HCT116 (cell line): ENCODE measurements around the gene IGFBP1. TPM values are rescaled to one million over a fixed set of nuclear protein-coding genes. Genes with fewer than 3 reads are reported as not detected.

Source experiments
- ATAC-seq: fragments of 200-7000 bp; cut with Tn5 transposase; 2 replicates; pipeline ENCODE4 v1.9.1; 2020; ENCODE audit warnings: mild to moderate bottlenecking, moderate library complexity
- BruUV-seq: library from RNA; stranded (reverse); fragments of 400-500 nt; replicated peaks from 2 replicates; lab custom pipeline; 2021; lab: Mats Ljungman, UMichigan
- CTCF ChIA-PET: fragments of 300-600 bp; sonication (Branson Sonifier 250); formaldehyde crosslinking; loops from one replicate; lab custom pipeline; 2021; ENCODE audit warnings: antibody characterized with exemption; lab: Charles Lee
- POLR2A ChIA-PET: fragments of 300-600, 350-600 bp; sonication (Branson Sonifier 250); formaldehyde crosslinking; loops from one replicate; lab custom pipeline; 2021; ENCODE audit warnings: antibody characterized with exemption; lab: Charles Lee
- RAD21 ChIA-PET, 2 experiments: fragments of 300-600 bp; sonication (Branson Sonifier 250); formaldehyde crosslinking; loops; one replicate each; lab custom pipeline; 2023; ENCODE audit warnings: low total read pairs in 2 of 2; ENCODE audit not compliant: uncharacterized antibody in 2 of 2, unreplicated experiment in 2 of 2, low non-redundant PET in 1 of 2; lab: Charles Lee
- DNase-seq: peaks from one replicate; pipeline ENCODE4 v3.0.0-alpha.2; 2010; ENCODE audit warnings: low read depth, low spot score
- H2AFZ ChIP-seq: fragments of 200-600 bp; shearing (Covaris generic), sonication (generic); 2 replicates; pipeline ENCODE4 v1.6.1; 2017; ENCODE audit warnings: low read depth, mixed run types, mixed read lengths, antibody characterized with exemption, low read length; ENCODE audit not compliant: poor library complexity, severe bottlenecking
- H3K27ac ChIP-seq: 2 replicates; pipeline ENCODE4 v1.5.1; 2012; ENCODE audit warnings: low read depth, low read length
- H3K27me3 ChIP-seq: fragments of 200-600 bp; sonication (generic); 2 replicates; pipeline ENCODE4 v1.6.1; 2016; ENCODE audit warnings: mixed run types, low read length, mixed read lengths; ENCODE audit not compliant: insufficient read depth
- H3K36me3 ChIP-seq, 2 experiments: fragments of 200-500 bp in 1 of 2; fragments of 200-600 bp in 1 of 2; sonication (Bioruptor generic) in 1 of 2; sonication (generic) in 1 of 2; 2 replicates each; pipeline versions ENCODE4 v1.5.1 to v1.6.1; 2014 to 2016; ENCODE audit warnings: low read length in 2 of 2, inconsistent platforms in 1 of 2, mixed read lengths in 1 of 2, mixed run types in 1 of 2; ENCODE audit not compliant: insufficient read depth in 2 of 2, control insufficient read depth in 1 of 2
- H3K4me1 ChIP-seq, 2 experiments: fragments of 200-600 bp in 1 of 2; sonication (generic) in 1 of 2; 2 replicates each; pipeline versions ENCODE4 v1.5.1 to v1.6.1; 2012 to 2017; ENCODE audit warnings: low read length in 2 of 2, inconsistent platforms in 1 of 2, mild to moderate bottlenecking in 1 of 2, mixed read lengths in 1 of 2, mixed run types in 1 of 2, moderate library complexity in 1 of 2; ENCODE audit not compliant: insufficient read depth in 2 of 2, control insufficient read depth in 1 of 2
- H3K4me2 ChIP-seq: fragments of 200-600 bp; sonication (generic); 2 replicates; pipeline ENCODE4 v1.6.1; 2017; ENCODE audit warnings: mixed run types, low read length, mixed read lengths
- H3K4me3 ChIP-seq, 2 experiments: fragments of 200-600 bp in 1 of 2; sonication (generic) in 1 of 2; replicated peaks in 1 of 2; 2 replicates each; pipeline ENCODE4 v1.5.1; 2011 to 2016; ENCODE audit warnings: low read length in 2 of 2, control low read depth in 1 of 2, low read depth in 1 of 2, mild to moderate bottlenecking in 1 of 2, mixed read lengths in 1 of 2, mixed run types in 1 of 2
- H3K79me2 ChIP-seq: fragments of 200-600 bp; sonication (generic); 2 replicates; pipeline ENCODE4 v1.6.1; 2017; ENCODE audit warnings: mild to moderate bottlenecking, mixed run types, low read length, moderate library complexity, mixed read lengths; ENCODE audit not compliant: insufficient read depth
- H3K9ac ChIP-seq: fragments of 200-600 bp; sonication (generic); 2 replicates; pipeline ENCODE4 v1.6.1; 2016; ENCODE audit warnings: low read length, mixed read lengths
- H3K9me2 ChIP-seq: fragments of 200-600 bp; sonication (generic), shearing (Covaris generic); 2 replicates; pipeline ENCODE4 v1.6.1; 2017; ENCODE audit warnings: mixed run types, mild to moderate bottlenecking, moderate library complexity; ENCODE audit not compliant: insufficient read depth
- H3K9me3 ChIP-seq, 2 experiments: fragments of 200-500 bp in 1 of 2; fragments of 200-600 bp in 1 of 2; sonication (Bioruptor generic) in 1 of 2; sonication (generic) in 1 of 2; 2 replicates each; pipeline ENCODE4 v1.6.1; 2014 to 2017; ENCODE audit warnings: low read length in 2 of 2, mixed read lengths in 2 of 2, inconsistent platforms in 1 of 2, low read depth in 1 of 2, mild to moderate bottlenecking in 1 of 2, mixed run types in 1 of 2, moderate library complexity in 1 of 2; ENCODE audit not compliant: control insufficient read depth in 1 of 2, insufficient read depth in 1 of 2
- H4K20me1 ChIP-seq: fragments of 200-600 bp; sonication (generic), shearing (Covaris generic); 2 replicates; pipeline ENCODE4 v1.6.1; 2017; ENCODE audit warnings: mixed run types, mild to moderate bottlenecking, moderate library complexity; ENCODE audit not compliant: insufficient read depth
- CEBPB ChIP-seq: IDR thresholded peaks from 2 replicates; pipeline ENCODE4 v1.6.1; 2012; ENCODE audit warnings: low read depth
- EZH2phosphoT487 ChIP-seq: fragments of 200-600 bp; IDR thresholded peaks from 2 replicates; pipeline ENCODE4 v1.6.1; 2018; ENCODE audit warnings: antibody characterized with exemption, borderline replicate concordance
- JUND ChIP-seq: IDR thresholded peaks from 2 replicates; pipeline ENCODE4 v1.6.1; 2012
- POLR2AphosphoS5 ChIP-seq: IDR thresholded peaks from 2 replicates; pipeline ENCODE4 v1.6.1; 2011; ENCODE audit warnings: mild to moderate bottlenecking, low read depth, low read length, moderate library complexity
- RAD21 ChIP-seq: IDR thresholded peaks from 2 replicates; pipeline ENCODE4 v1.6.1; 2012; ENCODE audit warnings: low read depth, mild to moderate bottlenecking
- SP1 ChIP-seq: IDR thresholded peaks from 2 replicates; pipeline ENCODE4 v1.6.1; 2012; ENCODE audit warnings: low read depth
- ZNF274 ChIP-seq: fragments of 200-500 bp; sonication (Bioruptor generic); IDR thresholded peaks from 2 replicates; pipeline ENCODE4 v1.6.1; 2014; ENCODE audit warnings: mild to moderate bottlenecking, low read depth, low read length, inconsistent platforms
- intact Hi-C: fragments of 100-400 bp; cut with micrococcal nuclease; formaldehyde crosslinking; loops from 2 replicates; pipeline ENCODE4 v1.10.0; 2022
- total RNA-seq: library from RNA; stranded (reverse); gene quantifications from one replicate; pipeline ENCODE4 v1.2.1, GENCODE V29; 2021; ENCODE audit not compliant: unreplicated experiment
- TF ChIP-seq, protein P1 (sequence below): IDR thresholded peaks from 2 replicates; pipeline ENCODE4 v1.6.1; 2012

IGFBP1 gene
- total RNA-seq, 1 experiment from 2014 or later: 0.20 TPM

DNA sequence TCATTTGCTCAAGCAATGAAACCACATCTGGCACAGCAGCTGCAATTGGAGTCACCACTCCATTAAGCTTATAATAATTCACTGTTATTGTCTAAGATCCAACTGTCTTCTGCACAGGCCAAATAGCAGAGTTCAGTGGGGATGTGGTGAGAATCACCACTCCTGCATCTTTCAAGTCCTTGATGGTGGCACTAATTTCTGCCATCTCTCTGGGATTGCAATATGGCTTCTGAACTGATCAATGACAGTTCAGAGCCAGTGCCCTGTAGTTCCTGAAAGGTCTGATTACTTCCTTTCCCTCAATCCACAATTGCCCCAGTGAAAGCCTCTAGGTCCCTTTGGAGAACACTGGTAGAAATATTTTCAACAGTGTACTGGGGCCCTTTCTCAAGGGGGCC is 6.4 kb downstream of the IGFBP1 start:
- CTCF ChIA-PET: no interaction called here
- H3K4me1 ChIP-seq: no peaks in the 10 kb centered on the region
- H3K36me3 ChIP-seq: no peaks in the 10 kb centered on the region
- H4K20me1 ChIP-seq: no peaks in the 10 kb centered on the region
- no peak overlapping the region for H3K4me3 ChIP-seq
- DNase-seq (no peak), ATAC-seq (no peak)
- H3K79me2 ChIP-seq: no peaks in the 10 kb centered on the region
- H3K4me2 ChIP-seq: no peak overlapping the region
- H3K9me3 ChIP-seq: no peaks in the 10 kb centered on the region
- no peak overlapping the region for H3K27ac ChIP-seq
- intact Hi-C loops: loop anchor here (10.0 kb wide), 1 partner anchor 1280 kb away; no protein-coding TSS in a partner anchor
- RAD21 ChIA-PET: no interaction called here
- POLR2A ChIA-PET: no interaction called here
- no peak overlapping the region for H2AFZ ChIP-seq
- no TSS peak for BruUV-seq
- no peaks in the 10 kb centered on the region for H3K9me2 ChIP-seq
- TF ChIP-seq, protein P1, sequence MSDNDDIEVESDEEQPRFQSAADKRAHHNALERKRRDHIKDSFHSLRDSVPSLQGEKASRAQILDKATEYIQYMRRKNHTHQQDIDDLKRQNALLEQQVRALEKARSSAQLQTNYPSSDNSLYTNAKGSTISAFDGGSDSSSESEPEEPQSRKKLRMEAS: no peak
- TF ChIP-seq JUND (no peak), POLR2AphosphoS5 (no peak), EZH2phosphoT487 (no peak), CEBPB (no peak), RAD21 (no peak), SP1 (no peak)
- no peak overlapping the region for H3K9ac ChIP-seq
- no peaks in the 10 kb centered on the region for H3K27me3 ChIP-seq

DNA sequence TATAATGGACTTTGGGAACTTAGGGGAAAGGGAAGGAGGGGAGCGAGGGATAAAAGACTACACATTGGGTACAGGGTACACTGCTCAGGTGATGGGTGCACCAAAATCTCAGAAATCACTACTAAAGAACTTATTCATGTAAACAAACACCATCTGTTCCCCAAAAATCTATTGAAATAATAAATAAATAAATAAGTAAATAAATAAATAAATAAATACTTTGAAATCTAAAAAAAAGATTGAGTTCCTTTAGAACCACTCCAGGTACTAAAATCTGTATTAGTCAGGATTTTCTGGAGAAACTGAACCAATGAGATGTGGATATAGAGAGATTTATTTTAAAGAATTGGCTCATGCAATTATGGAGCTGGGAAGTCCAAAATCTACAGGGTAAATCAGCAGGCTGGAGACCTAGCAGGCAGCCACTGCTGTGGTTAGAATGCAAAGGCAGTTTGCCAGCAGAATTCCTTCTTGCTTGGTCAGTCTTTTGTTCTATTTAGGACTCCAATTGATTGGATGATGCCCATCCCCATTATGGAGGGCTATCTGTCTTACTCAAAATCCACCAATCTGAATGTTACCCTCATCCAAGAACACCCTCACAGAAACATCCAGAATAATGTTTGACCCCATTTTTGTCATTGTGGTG is 8.9 kb downstream of the IGFBP1 start:
- Histone ChIP-seq H3K9ac (no peak overlapping the region), H4K20me1 (no peaks in the 10 kb centered on the region), H3K4me3 (no peak overlapping the region), H3K4me1 (no peaks in the 10 kb centered on the region), H3K9me3 (no peaks in the 10 kb centered on the region), H3K4me2 (no peak overlapping the region), H3K27me3 (no peaks in the 10 kb centered on the region), H2AFZ (no peak overlapping the region)
- BruUV-seq: no TSS peak
- intact Hi-C loops: loop anchor here (10.0 kb wide), 1 partner anchor 1278 kb away; no protein-coding TSS in a partner anchor
- CTCF ChIA-PET: no interaction called here
- TF ChIP-seq ZNF274: no peak
- TF ChIP-seq CEBPB: no peak
- TF ChIP-seq EZH2phosphoT487: no peak
- TF ChIP-seq, all 23 proteins: peak for 0
- Histone ChIP-seq H3K27ac (no peak overlapping the region), H3K79me2 (no peaks in the 10 kb centered on the region), H3K36me3 (no peaks in the 10 kb centered on the region), H3K9me2 (no peaks in the 10 kb centered on the region)
- ChIA-PET POLR2A (no interaction called here), RAD21 (no interaction called here)
- no peak for DNase-seq
- ATAC-seq: no peak
